Measurements from ENCODE around the gene CITED1.

DNA sequence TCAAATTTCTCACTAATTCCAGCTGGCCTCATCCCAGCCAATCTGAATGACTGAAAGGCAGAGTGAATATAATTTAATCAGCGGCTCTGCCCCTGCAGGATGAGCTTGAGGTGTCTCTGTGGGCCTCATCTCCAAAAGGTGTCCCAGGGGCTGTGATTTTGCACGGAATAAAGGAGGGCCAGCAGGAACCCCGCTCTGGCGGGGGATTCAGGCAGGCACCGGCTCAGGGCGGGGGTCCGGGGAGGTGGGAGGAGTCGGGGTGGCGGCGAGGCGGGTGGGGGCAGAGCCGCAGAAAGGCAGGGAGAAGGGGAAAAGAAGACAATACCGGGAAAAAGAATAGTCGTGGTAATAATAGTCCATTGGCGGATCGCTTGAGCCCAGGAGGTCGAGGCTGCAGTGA lies 50.9 kb downstream of the CITED1 start:
- TF ChIP-seq, protein P1, sequence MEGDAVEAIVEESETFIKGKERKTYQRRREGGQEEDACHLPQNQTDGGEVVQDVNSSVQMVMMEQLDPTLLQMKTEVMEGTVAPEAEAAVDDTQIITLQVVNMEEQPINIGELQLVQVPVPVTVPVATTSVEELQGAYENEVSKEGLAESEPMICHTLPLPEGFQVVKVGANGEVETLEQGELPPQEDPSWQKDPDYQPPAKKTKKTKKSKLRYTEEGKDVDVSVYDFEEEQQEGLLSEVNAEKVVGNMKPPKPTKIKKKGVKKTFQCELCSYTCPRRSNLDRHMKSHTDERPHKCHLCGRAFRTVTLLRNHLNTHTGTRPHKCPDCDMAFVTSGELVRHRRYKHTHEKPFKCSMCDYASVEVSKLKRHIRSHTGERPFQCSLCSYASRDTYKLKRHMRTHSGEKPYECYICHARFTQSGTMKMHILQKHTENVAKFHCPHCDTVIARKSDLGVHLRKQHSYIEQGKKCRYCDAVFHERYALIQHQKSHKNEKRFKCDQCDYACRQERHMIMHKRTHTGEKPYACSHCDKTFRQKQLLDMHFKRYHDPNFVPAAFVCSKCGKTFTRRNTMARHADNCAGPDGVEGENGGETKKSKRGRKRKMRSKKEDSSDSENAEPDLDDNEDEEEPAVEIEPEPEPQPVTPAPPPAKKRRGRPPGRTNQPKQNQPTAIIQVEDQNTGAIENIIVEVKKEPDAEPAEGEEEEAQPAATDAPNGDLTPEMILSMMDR (conservative IDR thresholded peaks at IDR 0.05 in 1 of 2, IDR thresholded peaks at IDR 0.05 in 1 of 2; ENCODE audit: extremely low read depth in 1 of 2, insufficient read depth in 1 of 2, low read depth in 1 of 2, low read length in 2 of 2): no peak
- TF ChIP-seq EZH2 (IDR thresholded peaks at IDR 0.05; ENCODE audit: borderline replicate concordance, low read length): no peak
